AG08395 (cell line): ENCODE results near the gene HBG1.
"Not testable (repeated sequence)": the region's sequence is repeated elsewhere in the genome, so short reads cannot be mapped to it uniquely, and the experiment has no call there.

ENCODE experiments used
- DNase-seq: peaks from one replicate; pipeline ENCODE4 v3.0.0; 2012; ENCODE audit warnings: mixed read lengths, low spot score

The HBG1 gene

GRCh38 chr11:5277807-5278382 is 28.2 kb upstream of the HBG1 start:
- no peak for DNase-seq

- DNase-seq: no peak
Observed at GRCh38 chr11:5276697-5277096, 27.0 kb upstream of the HBG1 start.

- no peak for DNase-seq
Observed at GRCh38 chr11:5275369-5276110, 25.9 kb upstream of the HBG1 start.

GRCh38 chr11:5274395-5274794 is 24.7 kb upstream of the HBG1 start:
- no peak for DNase-seq

GRCh38 chr11:5272395-5273017 is 22.8 kb upstream of the HBG1 start:
- DNase-seq: no peak

GRCh38 chr11:5269715-5270147 is 20.1 kb upstream of the HBG1 start, which contains the start of gene HBE1:
Gene HBE1, minus strand, starts transcription at chr11:5269945. Its CDS starts 55 bp downstream, at chr11:5269890.
- no peak for DNase-seq

- no peak for DNase-seq
Observed at GRCh38 chr11:5267033-5267563, 17.4 kb upstream of the HBG1 start.

GRCh38 chr11:5266609-5267008 is 17.0 kb upstream of the HBG1 start:
- DNase-seq: no peak

- DNase-seq: no peak
Observed at GRCh38 chr11:5265832-5266231, 16.2 kb upstream of the HBG1 start.

GRCh38 chr11:5258543-5259262 is 9.0 kb upstream of the HBG1 start:
- DNase-seq: no peak

- no peak for DNase-seq
Observed at GRCh38 chr11:5257296-5257695, 7.6 kb upstream of the HBG1 start.

GRCh38 chr11:5254646-5255413 is 5.2 kb upstream of the HBG1 start, which contains the start of gene HBG2:
Gene HBG2, minus strand, starts transcription at chr11:5254781. Its CDS starts 53 bp downstream, at chr11:5254728.
- not testable (repeated sequence) for DNase-seq

GRCh38 chr11:5254023-5254422 is 4.4 kb upstream of the HBG1 start:
- DNase-seq: not testable (repeated sequence)

GRCh38 chr11:5253440-5253839 is 3.8 kb upstream of the HBG1 start:
- DNase-seq: not testable (repeated sequence)

GRCh38 chr11:5252919-5253265 is 3.2 kb upstream of the HBG1 start:
- DNase-seq: no peak

GRCh38 chr11:5252192-5252918 is 2.7 kb upstream of the HBG1 start:
- no peak for DNase-seq

- DNase-seq: no peak
Observed at GRCh38 chr11:5251746-5252145, 2.1 kb upstream of the HBG1 start.

- DNase-seq: no peak
Observed at GRCh38 chr11:5250543-5251204, 1.0 kb upstream of the HBG1 start.

- DNase-seq: not testable (repeated sequence)
Observed at GRCh38 chr11:5248498-5248897, 1.2 kb downstream of the HBG1 start.

GRCh38 chr11:5247472-5248192 is 2.0 kb downstream of the HBG1 start:
- no peak for DNase-seq
